ENCODE measurements around the gene MOCS3.

- TF ChIP-seq CTCF (IDR thresholded peaks at IDR 0.05; ENCODE audit: low read length) (no peak), EZH2 (optimal IDR thresholded peaks at IDR 0.05; ENCODE audit: low read depth, low read length) (no peak), EZH2phosphoT487 (IDR thresholded peaks at IDR 0.05; ENCODE audit: low read length) (no peak)
Observed at GRCh38 chr20:51005214-51005613, 46.6 kb downstream of the MOCS3 start.

Data from MM.1S (cell line).